Tibial nerve (tissue), 4 donors: ENCODE results near the gene NEDD4.

Experiments
- EP300 ChIP-seq, 2 donors: sonication (generic); formaldehyde crosslinking; IDR thresholded peaks; one replicate each; pipeline ENCODE4 v1.6.1; 2017; ENCODE audit warnings: antibody characterized with exemption in 2 of 2, mild to moderate bottlenecking in 1 of 2
- TF ChIP-seq, protein P1 (sequence below), 5 experiments: fragments of 200-600 bp in 3 of 5; fragments of 450-650 bp in 2 of 5; sonication (generic) in 3 of 5; IDR thresholded peaks; one replicate each; pipeline ENCODE4 v1.5.1; 2016 to 2019; ENCODE audit warnings: antibody characterized with exemption in 5 of 5, mild to moderate bottlenecking in 3 of 5, moderate library complexity in 2 of 5

DNA sequence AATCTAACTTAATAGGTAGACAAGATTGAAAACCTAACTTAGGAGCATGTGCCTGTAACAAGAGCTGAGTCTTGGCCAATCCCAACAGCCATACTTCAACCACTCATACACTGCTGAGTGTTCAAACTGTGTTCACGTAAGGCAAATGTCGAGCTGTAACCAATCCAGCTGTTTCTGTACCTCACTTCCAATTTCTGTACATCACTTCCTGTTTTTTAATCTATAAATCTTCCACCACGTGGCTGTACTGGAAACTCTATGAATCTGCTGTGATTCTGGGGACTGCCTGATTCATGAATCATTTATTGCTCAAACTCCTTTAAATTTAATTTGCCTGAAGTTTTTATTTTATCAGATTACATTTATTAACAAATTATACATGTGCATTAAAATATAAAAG is 44.6 kb upstream of the NEDD4 start:
- TF ChIP-seq, protein P1, sequence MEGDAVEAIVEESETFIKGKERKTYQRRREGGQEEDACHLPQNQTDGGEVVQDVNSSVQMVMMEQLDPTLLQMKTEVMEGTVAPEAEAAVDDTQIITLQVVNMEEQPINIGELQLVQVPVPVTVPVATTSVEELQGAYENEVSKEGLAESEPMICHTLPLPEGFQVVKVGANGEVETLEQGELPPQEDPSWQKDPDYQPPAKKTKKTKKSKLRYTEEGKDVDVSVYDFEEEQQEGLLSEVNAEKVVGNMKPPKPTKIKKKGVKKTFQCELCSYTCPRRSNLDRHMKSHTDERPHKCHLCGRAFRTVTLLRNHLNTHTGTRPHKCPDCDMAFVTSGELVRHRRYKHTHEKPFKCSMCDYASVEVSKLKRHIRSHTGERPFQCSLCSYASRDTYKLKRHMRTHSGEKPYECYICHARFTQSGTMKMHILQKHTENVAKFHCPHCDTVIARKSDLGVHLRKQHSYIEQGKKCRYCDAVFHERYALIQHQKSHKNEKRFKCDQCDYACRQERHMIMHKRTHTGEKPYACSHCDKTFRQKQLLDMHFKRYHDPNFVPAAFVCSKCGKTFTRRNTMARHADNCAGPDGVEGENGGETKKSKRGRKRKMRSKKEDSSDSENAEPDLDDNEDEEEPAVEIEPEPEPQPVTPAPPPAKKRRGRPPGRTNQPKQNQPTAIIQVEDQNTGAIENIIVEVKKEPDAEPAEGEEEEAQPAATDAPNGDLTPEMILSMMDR (IDR thresholded peaks at IDR 0.05), result no peak
- no peak for TF ChIP-seq EP300 (IDR thresholded peaks at IDR 0.05)
